B cell (primary cell): Measurements from ENCODE around the gene IRAK2. TPM values are rescaled to one million over a fixed set of nuclear protein-coding genes. Genes with fewer than 3 reads are reported as not detected.

Source experiments
- ATAC-seq: fragments of 200-7000 bp; cut with Tn5 transposase; one replicate; pipeline ENCODE4 v1.10.0; 2021; ENCODE audit warnings: low read depth, mild to moderate bottlenecking, moderate number of reproducible peaks, moderate library complexity
- CTCF ChIA-PET: fragments of 350-600 bp; sonication (Branson Sonifier 250); formaldehyde crosslinking; loops from one replicate; lab custom pipeline; 2021; ENCODE audit warnings: antibody characterized with exemption, inconsistent platforms; lab: Charles Lee
- POLR2A ChIA-PET: fragments of 350-600 bp; sonication (Branson Sonifier 250); formaldehyde crosslinking; loops from one replicate; lab custom pipeline; 2021; ENCODE audit warnings: antibody characterized with exemption; lab: Charles Lee
- DNase-seq: peaks from one replicate; pipeline ENCODE4 v3.0.0; 2013
- H2AFZ ChIP-seq: 2 replicates; pipeline ENCODE4 v1.6.1; 2012; ENCODE audit warnings: mild to moderate bottlenecking, low read depth, low read length; ENCODE audit not compliant: insufficient read depth, poor library complexity, severe bottlenecking
- H3K27ac ChIP-seq, 2 donors: 1 replicate in 1 of 2; 2 replicates in 1 of 2; pipeline ENCODE4 v1.5.1; 2012 to 2013; ENCODE audit warnings: low read length in 2 of 2, mild to moderate bottlenecking in 2 of 2, moderate library complexity in 1 of 2
- H3K27me3 ChIP-seq, 4 experiments: fragments of 200-600 bp in 1 of 4; sonication (generic) in 1 of 4; replicated peaks in 1 of 4; 1 replicate in 2 of 4; 2 replicates in 2 of 4; pipeline versions ENCODE4 v1.6.1 to v1.7.0; 2013 to 2016; ENCODE audit warnings: low read length in 3 of 4, mild to moderate bottlenecking in 2 of 4, mixed read lengths in 1 of 4, moderate library complexity in 1 of 4; ENCODE audit not compliant: insufficient read depth in 4 of 4, control insufficient read depth in 3 of 4; ENCODE audit errors: control extremely low read depth in 1 of 4
- H3K36me3 ChIP-seq, 2 experiments: replicated peaks in 1 of 2; 1 replicate in 1 of 2; 2 replicates in 1 of 2; pipeline versions ENCODE4 v1.6.1 to v1.7.1; 2013; ENCODE audit warnings: low read length in 1 of 2; ENCODE audit not compliant: insufficient read depth in 2 of 2, control insufficient read depth in 1 of 2; ENCODE audit errors: control extremely low read depth in 1 of 2, extremely low read depth in 1 of 2
- H3K4me1 ChIP-seq, 2 donors: fragments of 200-600 bp in 1 of 2; sonication (generic) in 1 of 2; 1 replicate in 1 of 2; 2 replicates in 1 of 2; pipeline versions ENCODE4 v1.5.1 to v1.6.1; 2013 to 2017; ENCODE audit warnings: low read length in 2 of 2; ENCODE audit not compliant: control insufficient read depth in 2 of 2, insufficient read depth in 2 of 2
- H3K4me2 ChIP-seq: replicated peaks from 2 replicates; pipeline ENCODE3; 2012; ENCODE audit warnings: mild to moderate bottlenecking, low read depth, low read length; ENCODE audit not compliant: poor library complexity, severe bottlenecking
- H3K4me3 ChIP-seq, 5 experiments: fragments of 200-600 bp in 1 of 5; sonication (generic) in 1 of 5; 1 replicate in 3 of 5; 2 replicates in 2 of 5; pipeline versions ENCODE4 v1.5.1 to v1.7.0; 2011 to 2016; ENCODE audit warnings: low read length in 4 of 5, mild to moderate bottlenecking in 4 of 5, low read depth in 2 of 5, control low read depth in 1 of 5, moderate library complexity in 1 of 5; ENCODE audit not compliant: insufficient read depth in 1 of 5; ENCODE audit errors: control extremely low read depth in 1 of 5, extremely low read depth in 1 of 5
- H3K79me2 ChIP-seq: fragments of 200-600 bp; sonication (generic); one replicate; pipeline ENCODE4 v1.6.0; 2016; ENCODE audit warnings: low read length; ENCODE audit not compliant: control insufficient read depth, insufficient read depth
- H3K9ac ChIP-seq: fragments of 200-600 bp; sonication (generic); 2 replicates; pipeline ENCODE4 v1.6.1; 2017; ENCODE audit warnings: mild to moderate bottlenecking, low read length, moderate library complexity
- H3K9me3 ChIP-seq, 3 donors: one replicate each; pipeline versions ENCODE4 v1.6.1 to v1.7.1; 2013; ENCODE audit warnings: low read length in 2 of 3; ENCODE audit not compliant: control insufficient read depth in 2 of 3, insufficient read depth in 1 of 3; ENCODE audit errors: control extremely low read depth in 1 of 3
- H4K20me1 ChIP-seq: 2 replicates; pipeline ENCODE4 v1.6.0; 2012; ENCODE audit warnings: mild to moderate bottlenecking, low read length; ENCODE audit not compliant: insufficient read depth, control insufficient read depth, poor library complexity, severe bottlenecking
- H3K27ac Mint-ChIP-seq: one replicate; pipeline ENCODE4 v1.8.0; 2021; ENCODE audit warnings: mixed read lengths
- H3K27me3 Mint-ChIP-seq: one replicate; pipeline ENCODE4 v1.8.0; 2021; ENCODE audit warnings: mixed read lengths
- H3K4me1 Mint-ChIP-seq: one replicate; pipeline ENCODE4 v1.8.0; 2021; ENCODE audit warnings: mixed read lengths
- H3K4me3 Mint-ChIP-seq: one replicate; pipeline ENCODE4 v1.8.0; 2021; ENCODE audit warnings: mixed read lengths
- H3K9me3 Mint-ChIP-seq: one replicate; pipeline ENCODE4 v1.8.0; 2022; ENCODE audit warnings: mixed read lengths; ENCODE audit not compliant: insufficient read depth
- CTCF ChIP-seq: fragments of 200-600 bp; IDR thresholded peaks from one replicate; pipeline ENCODE4 v1.8.0; 2022; ENCODE audit warnings: antibody characterized with exemption, mild to moderate bottlenecking
- EZH2 ChIP-seq: IDR thresholded peaks from 2 replicates; pipeline ENCODE4 v1.6.1; 2012; ENCODE audit warnings: borderline replicate concordance, low read depth, mild to moderate bottlenecking, moderate library complexity, low read length; ENCODE audit not compliant: insufficient read depth, poor library complexity, severe bottlenecking
- WGBS: methylation state at CpG from one replicate; pipeline ENCODE4 v1.1.5; 2013; ENCODE audit warnings: missing lambda C conversion rate; ENCODE audit not compliant: insufficient coverage; 5-methylcytosine and 5-hydroxymethylcytosine counted together
- intact Hi-C: fragments of 100-400 bp; cut with micrococcal nuclease; formaldehyde crosslinking; loops from one replicate; pipeline ENCODE4 v1.10.0; 2022
- polyA plus RNA-seq: library from polyadenylated mRNA; depleted of rRNA; stranded (reverse); fragments of >200 nt; gene quantifications from 2 replicates; pipeline ENCODE4 v1.2.3, GENCODE V29; 2012
- total RNA-seq, 2 donors: library from RNA; stranded (reverse); fragments of 120-200 nt in 1 of 2; gene quantifications; 1 replicate in 1 of 2; 2 replicates in 1 of 2; pipeline versions ENCODE4 v1.2.3 to v1.2.4, GENCODE V29; 2013 to 2022

Gene IRAK2
- total and polyA plus RNA-seq, 2 donors (not counting 1 experiment from before 2014, with no cell fraction given): 11.8 to 23.2 TPM

- TF ChIP-seq CTCF (no peak), EZH2 (no peak)
- no peaks in the 10 kb centered on the region for H3K9me3 Mint-ChIP-seq
- Histone ChIP-seq H4K20me1 (no peaks in the 10 kb centered on the region), H3K36me3 (peaks cover 0 to 16% of the 10 kb centered on the region in 2 experiments), H3K79me2 (peaks cover 43% of the 10 kb centered on the region), H3K27ac (peak overlapping the region; percentile 96 to 97), H3K4me1 (peaks cover 76 to 80% of the 10 kb centered on the region in 2 donors), H3K9ac (peak overlapping the region; percentile 53), H3K4me3 (peak overlapping the region in 2 of 5 experiments; percentile 9 to 40), H3K9me3 (no peaks in the 10 kb centered on the region), H2AFZ (no peak overlapping the region), H3K4me2 (peak overlapping the region; percentile 68), H3K27me3 (no peaks in the 10 kb centered on the region)
- ATAC-seq (peak; percentile 63), DNase-seq (peak; percentile 94)
- H3K27me3 Mint-ChIP-seq: no peaks in the 10 kb centered on the region
- WGBS: 36% methylated on average over 10 of the region's 12 CpGs
- POLR2A ChIA-PET: interaction anchor here (0.6 to 3.1 kb wide), 9 partner anchors 9 to 507 kb away, joined by 3 to 16 read pairs (median 7); partner anchors contain the start of genes TATDN2 and VHL
- peak overlapping the region; percentile 82 for H3K4me3 Mint-ChIP-seq
- CTCF ChIA-PET: interaction anchor here (0.7 to 4.2 kb wide), 8 partner anchors 12 to 165 kb away, joined by 3 to 29 read pairs (median 5); partner anchors contain the start of genes GHRL and IRAK2
- H3K4me1 Mint-ChIP-seq: peaks cover 67% of the 10 kb centered on the region
- peak overlapping the region; percentile 97 for H3K27ac Mint-ChIP-seq
- intact Hi-C loops: loop anchor here (2.0 kb wide), 2 partner anchors 14 to 18 kb away; no protein-coding TSS in a partner anchor
Measured at GRCh38 chr3:10198761-10199649, 34.3 kb downstream of the IRAK2 start.
